HCT116 (cell line): ENCODE data around the gene IGLL5. TPM values are rescaled to one million over a fixed set of nuclear protein-coding genes. Genes with fewer than 3 reads are reported as not detected.

Source experiments
- ATAC-seq: fragments of 200-7000 bp; cut with Tn5 transposase; 2 replicates; pipeline ENCODE4 v1.9.1; 2020; ENCODE audit warnings: mild to moderate bottlenecking, moderate library complexity
- BruUV-seq: library from RNA; stranded (reverse); fragments of 400-500 nt; replicated peaks from 2 replicates; lab custom pipeline; 2021; lab: Mats Ljungman, UMichigan
- CTCF ChIA-PET: fragments of 300-600 bp; sonication (Branson Sonifier 250); formaldehyde crosslinking; loops from one replicate; lab custom pipeline; 2021; ENCODE audit warnings: antibody characterized with exemption; lab: Charles Lee
- POLR2A ChIA-PET: fragments of 300-600, 350-600 bp; sonication (Branson Sonifier 250); formaldehyde crosslinking; loops from one replicate; lab custom pipeline; 2021; ENCODE audit warnings: antibody characterized with exemption; lab: Charles Lee
- RAD21 ChIA-PET, 2 experiments: fragments of 300-600 bp; sonication (Branson Sonifier 250); formaldehyde crosslinking; loops; one replicate each; lab custom pipeline; 2023; ENCODE audit warnings: low total read pairs in 2 of 2; ENCODE audit not compliant: uncharacterized antibody in 2 of 2, unreplicated experiment in 2 of 2, low non-redundant PET in 1 of 2; lab: Charles Lee
- DNase-seq: peaks from one replicate; pipeline ENCODE4 v3.0.0-alpha.2; 2010; ENCODE audit warnings: low read depth, low spot score
- H2AFZ ChIP-seq: fragments of 200-600 bp; shearing (Covaris generic), sonication (generic); 2 replicates; pipeline ENCODE4 v1.6.1; 2017; ENCODE audit warnings: low read depth, mixed run types, mixed read lengths, antibody characterized with exemption, low read length; ENCODE audit not compliant: poor library complexity, severe bottlenecking
- H3K27ac ChIP-seq: 2 replicates; pipeline ENCODE4 v1.5.1; 2012; ENCODE audit warnings: low read depth, low read length
- H3K27me3 ChIP-seq: fragments of 200-600 bp; sonication (generic); 2 replicates; pipeline ENCODE4 v1.6.1; 2016; ENCODE audit warnings: mixed run types, low read length, mixed read lengths; ENCODE audit not compliant: insufficient read depth
- H3K36me3 ChIP-seq, 2 experiments: fragments of 200-500 bp in 1 of 2; fragments of 200-600 bp in 1 of 2; sonication (Bioruptor generic) in 1 of 2; sonication (generic) in 1 of 2; 2 replicates each; pipeline versions ENCODE4 v1.5.1 to v1.6.1; 2014 to 2016; ENCODE audit warnings: low read length in 2 of 2, inconsistent platforms in 1 of 2, mixed read lengths in 1 of 2, mixed run types in 1 of 2; ENCODE audit not compliant: insufficient read depth in 2 of 2, control insufficient read depth in 1 of 2
- H3K4me1 ChIP-seq, 2 experiments: fragments of 200-600 bp in 1 of 2; sonication (generic) in 1 of 2; 2 replicates each; pipeline versions ENCODE4 v1.5.1 to v1.6.1; 2012 to 2017; ENCODE audit warnings: low read length in 2 of 2, inconsistent platforms in 1 of 2, mild to moderate bottlenecking in 1 of 2, mixed read lengths in 1 of 2, mixed run types in 1 of 2, moderate library complexity in 1 of 2; ENCODE audit not compliant: insufficient read depth in 2 of 2, control insufficient read depth in 1 of 2
- H3K4me2 ChIP-seq: fragments of 200-600 bp; sonication (generic); 2 replicates; pipeline ENCODE4 v1.6.1; 2017; ENCODE audit warnings: mixed run types, low read length, mixed read lengths
- H3K4me3 ChIP-seq, 2 experiments: fragments of 200-600 bp in 1 of 2; sonication (generic) in 1 of 2; replicated peaks in 1 of 2; 2 replicates each; pipeline ENCODE4 v1.5.1; 2011 to 2016; ENCODE audit warnings: low read length in 2 of 2, control low read depth in 1 of 2, low read depth in 1 of 2, mild to moderate bottlenecking in 1 of 2, mixed read lengths in 1 of 2, mixed run types in 1 of 2
- H3K79me2 ChIP-seq: fragments of 200-600 bp; sonication (generic); 2 replicates; pipeline ENCODE4 v1.6.1; 2017; ENCODE audit warnings: mild to moderate bottlenecking, mixed run types, low read length, moderate library complexity, mixed read lengths; ENCODE audit not compliant: insufficient read depth
- H3K9ac ChIP-seq: fragments of 200-600 bp; sonication (generic); 2 replicates; pipeline ENCODE4 v1.6.1; 2016; ENCODE audit warnings: low read length, mixed read lengths
- H3K9me2 ChIP-seq: fragments of 200-600 bp; sonication (generic), shearing (Covaris generic); 2 replicates; pipeline ENCODE4 v1.6.1; 2017; ENCODE audit warnings: mixed run types, mild to moderate bottlenecking, moderate library complexity; ENCODE audit not compliant: insufficient read depth
- H3K9me3 ChIP-seq, 2 experiments: fragments of 200-500 bp in 1 of 2; fragments of 200-600 bp in 1 of 2; sonication (Bioruptor generic) in 1 of 2; sonication (generic) in 1 of 2; 2 replicates each; pipeline ENCODE4 v1.6.1; 2014 to 2017; ENCODE audit warnings: low read length in 2 of 2, mixed read lengths in 2 of 2, inconsistent platforms in 1 of 2, low read depth in 1 of 2, mild to moderate bottlenecking in 1 of 2, mixed run types in 1 of 2, moderate library complexity in 1 of 2; ENCODE audit not compliant: control insufficient read depth in 1 of 2, insufficient read depth in 1 of 2
- H4K20me1 ChIP-seq: fragments of 200-600 bp; sonication (generic), shearing (Covaris generic); 2 replicates; pipeline ENCODE4 v1.6.1; 2017; ENCODE audit warnings: mixed run types, mild to moderate bottlenecking, moderate library complexity; ENCODE audit not compliant: insufficient read depth
- CEBPB ChIP-seq: IDR thresholded peaks from 2 replicates; pipeline ENCODE4 v1.6.1; 2012; ENCODE audit warnings: low read depth
- EGR1 ChIP-seq: IDR thresholded peaks from 2 replicates; pipeline ENCODE4 v1.6.1; 2012; ENCODE audit warnings: low read depth
- JUND ChIP-seq: IDR thresholded peaks from 2 replicates; pipeline ENCODE4 v1.6.1; 2012
- SIN3A ChIP-seq: IDR thresholded peaks from 2 replicates; pipeline ENCODE4 v1.6.1; 2012; ENCODE audit warnings: low read depth
- SP1 ChIP-seq: IDR thresholded peaks from 2 replicates; pipeline ENCODE4 v1.6.1; 2012; ENCODE audit warnings: low read depth
- ZBTB33 ChIP-seq: IDR thresholded peaks from 2 replicates; pipeline ENCODE4 v1.6.1; 2011; ENCODE audit warnings: mild to moderate bottlenecking, low read length, moderate library complexity; ENCODE audit not compliant: insufficient replicate concordance; ENCODE audit errors: extremely low read depth
- intact Hi-C: fragments of 100-400 bp; cut with micrococcal nuclease; formaldehyde crosslinking; loops from 2 replicates; pipeline ENCODE4 v1.10.0; 2022
- total RNA-seq: library from RNA; stranded (reverse); gene quantifications from one replicate; pipeline ENCODE4 v1.2.1, GENCODE V29; 2021; ENCODE audit not compliant: unreplicated experiment
- TF ChIP-seq, protein P1 (sequence below): IDR thresholded peaks from 2 replicates; pipeline ENCODE4 v1.6.1; 2012; ENCODE audit warnings: low read depth
- TF ChIP-seq, protein P2 (sequence below): IDR thresholded peaks from 2 replicates; pipeline ENCODE4 v1.6.1; 2012

IGLL5 gene
- total RNA-seq, 1 experiment from 2014 or later = not detected

DNA sequence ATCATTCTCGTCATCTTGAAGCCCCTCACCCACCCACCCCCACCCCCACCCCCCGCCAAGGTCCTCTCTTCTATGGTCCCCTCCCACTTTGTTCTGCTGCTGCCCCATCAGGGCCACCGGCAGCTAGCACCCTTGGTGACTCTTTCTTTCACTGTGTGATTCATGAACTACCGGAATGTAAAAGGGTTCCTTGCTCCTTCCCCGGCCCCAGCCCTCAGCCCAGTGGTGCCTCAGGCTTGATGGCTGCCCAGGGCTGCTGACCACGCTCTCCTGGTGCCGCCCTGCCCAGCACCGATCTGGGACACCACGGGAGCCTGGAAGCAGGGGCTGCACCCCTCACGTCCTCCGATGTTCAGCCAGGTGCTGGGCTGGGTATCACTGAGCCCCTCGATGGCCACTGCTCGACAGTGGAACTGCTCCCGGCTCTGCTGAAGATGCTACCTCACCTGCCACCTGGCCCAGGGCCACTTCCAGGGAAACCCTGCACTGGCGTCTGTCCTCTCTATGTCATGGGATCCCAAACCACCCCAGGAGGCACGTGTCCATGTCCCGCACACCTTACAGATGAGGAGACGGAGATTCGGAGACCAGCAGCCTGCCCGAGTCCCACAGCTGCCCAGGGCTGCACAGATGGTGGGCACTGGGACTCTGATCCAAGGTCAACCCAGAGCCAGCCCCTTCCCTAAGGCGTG lies 39.7 kb downstream of the IGLL5 start:
- H2AFZ ChIP-seq = no peak overlapping the region
- no peak for DNase-seq
- no peak overlapping the region for H3K27ac ChIP-seq
- TF ChIP-seq SIN3A (no peak), JUND (no peak), ZBTB33 (no peak), EGR1 (no peak), SP1 (no peak), CEBPB (no peak)
- TF ChIP-seq, protein P1, sequence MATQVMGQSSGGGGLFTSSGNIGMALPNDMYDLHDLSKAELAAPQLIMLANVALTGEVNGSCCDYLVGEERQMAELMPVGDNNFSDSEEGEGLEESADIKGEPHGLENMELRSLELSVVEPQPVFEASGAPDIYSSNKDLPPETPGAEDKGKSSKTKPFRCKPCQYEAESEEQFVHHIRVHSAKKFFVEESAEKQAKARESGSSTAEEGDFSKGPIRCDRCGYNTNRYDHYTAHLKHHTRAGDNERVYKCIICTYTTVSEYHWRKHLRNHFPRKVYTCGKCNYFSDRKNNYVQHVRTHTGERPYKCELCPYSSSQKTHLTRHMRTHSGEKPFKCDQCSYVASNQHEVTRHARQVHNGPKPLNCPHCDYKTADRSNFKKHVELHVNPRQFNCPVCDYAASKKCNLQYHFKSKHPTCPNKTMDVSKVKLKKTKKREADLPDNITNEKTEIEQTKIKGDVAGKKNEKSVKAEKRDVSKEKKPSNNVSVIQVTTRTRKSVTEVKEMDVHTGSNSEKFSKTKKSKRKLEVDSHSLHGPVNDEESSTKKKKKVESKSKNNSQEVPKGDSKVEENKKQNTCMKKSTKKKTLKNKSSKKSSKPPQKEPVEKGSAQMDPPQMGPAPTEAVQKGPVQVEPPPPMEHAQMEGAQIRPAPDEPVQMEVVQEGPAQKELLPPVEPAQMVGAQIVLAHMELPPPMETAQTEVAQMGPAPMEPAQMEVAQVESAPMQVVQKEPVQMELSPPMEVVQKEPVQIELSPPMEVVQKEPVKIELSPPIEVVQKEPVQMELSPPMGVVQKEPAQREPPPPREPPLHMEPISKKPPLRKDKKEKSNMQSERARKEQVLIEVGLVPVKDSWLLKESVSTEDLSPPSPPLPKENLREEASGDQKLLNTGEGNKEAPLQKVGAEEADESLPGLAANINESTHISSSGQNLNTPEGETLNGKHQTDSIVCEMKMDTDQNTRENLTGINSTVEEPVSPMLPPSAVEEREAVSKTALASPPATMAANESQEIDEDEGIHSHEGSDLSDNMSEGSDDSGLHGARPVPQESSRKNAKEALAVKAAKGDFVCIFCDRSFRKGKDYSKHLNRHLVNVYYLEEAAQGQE = no peak
- TF ChIP-seq, protein P2, sequence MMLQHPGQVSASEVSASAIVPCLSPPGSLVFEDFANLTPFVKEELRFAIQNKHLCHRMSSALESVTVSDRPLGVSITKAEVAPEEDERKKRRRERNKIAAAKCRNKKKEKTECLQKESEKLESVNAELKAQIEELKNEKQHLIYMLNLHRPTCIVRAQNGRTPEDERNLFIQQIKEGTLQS = no peak
- intact Hi-C loops = no loop called here
- no peaks in the 10 kb centered on the region for H4K20me1 ChIP-seq
- no peak for ATAC-seq
- H3K4me2 ChIP-seq = no peak overlapping the region
- H3K36me3 ChIP-seq = no peaks in the 10 kb centered on the region
- H3K9me3 ChIP-seq = no peaks in the 10 kb centered on the region
- no peaks in the 10 kb centered on the region for H3K9me2 ChIP-seq
- CTCF ChIA-PET = no interaction called here
- no peaks in the 10 kb centered on the region for H3K27me3 ChIP-seq
- no peak overlapping the region for H3K4me3 ChIP-seq
- H3K79me2 ChIP-seq = no peaks in the 10 kb centered on the region
- POLR2A ChIA-PET = no interaction called here
- no TSS peak for BruUV-seq
- H3K9ac ChIP-seq = no peak overlapping the region
- RAD21 ChIA-PET = no interaction called here
- peaks cover 0 to 11% of the 10 kb centered on the region in 2 experiments; a peak in 2 of 4 replicates for H3K4me1 ChIP-seq
